Heart left ventricle (tissue), 16 donors: Measurements from ENCODE around the gene SLC7A7. TPM values are rescaled to one million over a fixed set of nuclear protein-coding genes. Genes with fewer than 3 reads are reported as not detected.
A peak's percentile ranks its signal among the peaks of the same experiment; 100 is the strongest.

Experiments
- ATAC-seq, 4 donors: fragments of 200-7000 bp; cut with Tn5 transposase; one replicate each; pipeline ENCODE4 v1.9.1; 2020 to 2022; ENCODE audit warnings: moderate library complexity in 4 of 4, mild to moderate bottlenecking in 3 of 4, moderate number of reproducible peaks in 1 of 4
- DNase-seq, 5 donors: peaks; one replicate each; pipeline ENCODE4 v3.0.0-alpha.2; 2020
- H3K27ac ChIP-seq, 12 donors: fragments of 200-600 bp; sonication (generic) in 4 of 12; one replicate each; pipeline versions ENCODE4 v1.5.0 to v1.8.0; 2016 to 2022; ENCODE audit warnings: mild to moderate bottlenecking in 2 of 12
- H3K27me3 ChIP-seq, 9 donors: fragments of 200-600 bp; sonication (generic) in 2 of 9; one replicate each; pipeline versions ENCODE4 v1.5.1 to v1.8.0; 2016 to 2022; ENCODE audit warnings: mild to moderate bottlenecking in 3 of 9
- H3K36me3 ChIP-seq, 9 donors: fragments of 200-600 bp; sonication (generic) in 2 of 9; one replicate each; pipeline versions ENCODE4 v1.5.0 to v1.8.0; 2018 to 2022; ENCODE audit warnings: mild to moderate bottlenecking in 2 of 9
- H3K4me1 ChIP-seq, 12 donors: fragments of 200-600 bp; sonication (generic) in 4 of 12; one replicate each; pipeline versions ENCODE4 v1.5.0 to v1.8.0; 2016 to 2022; ENCODE audit warnings: mild to moderate bottlenecking in 3 of 12
- H3K4me3 ChIP-seq, 12 donors: fragments of 200-600 bp; sonication (generic) in 4 of 12; one replicate each; pipeline versions ENCODE4 v1.5.0 to v1.8.0; 2017 to 2022; ENCODE audit warnings: mild to moderate bottlenecking in 9 of 12, moderate library complexity in 4 of 12
- H3K9me3 ChIP-seq, 12 donors: fragments of 200-600 bp; sonication (generic) in 4 of 12; one replicate each; pipeline versions ENCODE4 v1.5.0 to v1.8.0; 2016 to 2022; ENCODE audit warnings: mild to moderate bottlenecking in 1 of 12
- CTCF ChIP-seq, 12 donors: fragments of 200-600 bp; sonication (generic) in 4 of 12; IDR thresholded peaks; one replicate each; pipeline versions ENCODE4 v1.5.0 to v1.8.0; 2018 to 2022; ENCODE audit warnings: antibody characterized with exemption in 12 of 12, mild to moderate bottlenecking in 5 of 12
- POLR2A ChIP-seq, 2 donors: fragments of 450-650 bp; IDR thresholded peaks; one replicate each; pipeline ENCODE4 v1.6.1; 2017; ENCODE audit warnings: antibody characterized with exemption in 2 of 2, mild to moderate bottlenecking in 2 of 2, moderate library complexity in 2 of 2
- WGBS, 4 donors: extraction: QIAGEN DNeasy Blood & Tissue Kit in 2 of 4; methylation state at CpG; one replicate each; pipeline versions ENCODE4 v1.1.5 to v1.1.7; 2013 to 2018; 5-methylcytosine and 5-hydroxymethylcytosine counted together
- intact Hi-C, 10 donors: fragments of 100-400 bp; cut with DNase I; formaldehyde crosslinking; loops; one replicate each; pipeline versions ENCODE4 v1.11.1 to v1.14.2; 2022
- polyA plus RNA-seq, 2 donors: library from polyadenylated mRNA; stranded (reverse); fragments of 200-250 nt; gene quantifications; one replicate each; pipeline ENCODE4 v1.2.3, GENCODE V29; 2013
- total RNA-seq, 9 donors: library from RNA; depleted of rRNA in 2 of 9; stranded (reverse); fragments of >200 nt in 2 of 9; fragmentation: NEBNext Ultra II Directional in 3 of 9; extraction: Animal tissue kit (Norgen Biotek cat#: 25700) in 3 of 9; gene quantifications; one replicate each; pipeline versions ENCODE4 v1.1.0 to v1.2.4, GENCODE V29; 2016 to 2023
- donor health status: ischemic (EF 13 %, LVEDD 7.1; RV severe dilation, severe dysfunction).
- donor health status: healthy with polysubstance abuse.
- donor health status: DM: no; HTN: yes; CAD: no.
- donor health status: DM: no; HTN: no; CAD: no.
- donor health status: ischemic (EF 25% LVEDD 6.9; RV normal size, moderate dysfunction).
- donor health status: ischemic (EF 25% LVEDD 5.7; RV mildly dilated, moderate dysfunction).
- donor health status: healthy.
- donor health status: DM: yes; HTN: yes; CAD: no.
- donor health status: ischemic (EF 35%, LVEDD 5.7; RV mildly dilated, moderate dysfunction).
- donor health status: nonischemic (EF 11% LVEDD 7.7; RV severe dilation, severe dysfunction).
- donor health status: DM: yes; HTN: yes; CAD: no.
- donor health status: PGD.
- donor health status: ischemic (EF 29% LVEDD 5.4; RV normal size, mild dysfunction).
- donor health status: nonischemic (EF 23%, LVEDD 6.1; RV moderate dilation, normal function).

The SLC7A7 gene
- total and polyA plus RNA-seq, 11 donors, result 1.3 to 28.0 (median 3.8) TPM

- Histone ChIP-seq H3K27me3 (no peaks in the 10 kb centered on the region), H3K27ac (peak overlapping the region; percentile 62 to 91 (median 84)), H3K4me1 (peaks cover 3 to 79% (median 62%) of the 10 kb centered on the region in 12 donors), H3K4me3 (peak overlapping the region in 4 of 12 donors; percentile 1 to 28 (median 18)), H3K36me3 (peaks cover 0 to 36% (median 29%) of the 10 kb centered on the region in 9 donors), H3K9me3 (no peaks in the 10 kb centered on the region)
- peak; percentile 19 to 53 (median 50) for ATAC-seq
- DNase-seq, result peak; percentile 71 to 84 (median 77)
- 6 to 12% (median 9%) methylated on average over 11 to 12 of the region's 12 CpGs for WGBS, 4 donors
- intact Hi-C loops, result no loop called here
- TF ChIP-seq POLR2A (IDR thresholded peaks at IDR 0.05), result no peak
- no peak for TF ChIP-seq CTCF (IDR thresholded peaks at IDR 0.05)
Observed at GRCh38 chr14:22848351-22849164, 33.3 kb upstream of the SLC7A7 start.

- H3K9me3 ChIP-seq, result no peaks in the 10 kb centered on the region
- DNase-seq (peak in 1 of 5 donors; percentile 35), ATAC-seq (no peak)
- H3K4me3 ChIP-seq, result peak overlapping the region in 3 of 12 donors; percentile 11 to 19 (median 17)
- TF ChIP-seq POLR2A (IDR thresholded peaks at IDR 0.05) (no peak), CTCF (IDR thresholded peaks at IDR 0.05) (no peak)
- H3K27me3 ChIP-seq, result no peaks in the 10 kb centered on the region
- H3K4me1 ChIP-seq, result peaks cover 3 to 71% (median 55%) of the 10 kb centered on the region in 12 donors
- intact Hi-C loops, result no loop called here
- peaks cover 0 to 44% (median 37%) of the 10 kb centered on the region in 9 donors for H3K36me3 ChIP-seq
- H3K27ac ChIP-seq, result peak overlapping the region; percentile 30 to 91 (median 84)
- WGBS, 4 donors, result 54 to 63% (median 61%) methylated on average over 14 of the region's 14 CpGs
Observed at GRCh38 chr14:22847661-22848341, 32.6 kb upstream of the SLC7A7 start.

GRCh38 chr14:22846811-22847307 lies 31.6 kb upstream of the SLC7A7 start:
- WGBS, 4 donors, result 84 to 92% (median 86%) methylated on average over 11 of the region's 11 CpGs
- Histone ChIP-seq H3K27me3 (no peaks in the 10 kb centered on the region), H3K27ac (peak overlapping the region in 4 of 12 donors; percentile 11 to 91 (median 56)), H3K9me3 (no peaks in the 10 kb centered on the region), H3K4me1 (peaks cover 3 to 67% (median 53%) of the 10 kb centered on the region in 12 donors), H3K36me3 (peaks cover 0 to 53% (median 46%) of the 10 kb centered on the region in 9 donors), H3K4me3 (no peak overlapping the region)
- no peak for TF ChIP-seq POLR2A (IDR thresholded peaks at IDR 0.05)
- TF ChIP-seq CTCF (IDR thresholded peaks at IDR 0.05), result no peak
- intact Hi-C loops, result no loop called here
- ATAC-seq (no peak), DNase-seq (no peak)
